ENCODE data around the gene TOM1L1.

DNA sequence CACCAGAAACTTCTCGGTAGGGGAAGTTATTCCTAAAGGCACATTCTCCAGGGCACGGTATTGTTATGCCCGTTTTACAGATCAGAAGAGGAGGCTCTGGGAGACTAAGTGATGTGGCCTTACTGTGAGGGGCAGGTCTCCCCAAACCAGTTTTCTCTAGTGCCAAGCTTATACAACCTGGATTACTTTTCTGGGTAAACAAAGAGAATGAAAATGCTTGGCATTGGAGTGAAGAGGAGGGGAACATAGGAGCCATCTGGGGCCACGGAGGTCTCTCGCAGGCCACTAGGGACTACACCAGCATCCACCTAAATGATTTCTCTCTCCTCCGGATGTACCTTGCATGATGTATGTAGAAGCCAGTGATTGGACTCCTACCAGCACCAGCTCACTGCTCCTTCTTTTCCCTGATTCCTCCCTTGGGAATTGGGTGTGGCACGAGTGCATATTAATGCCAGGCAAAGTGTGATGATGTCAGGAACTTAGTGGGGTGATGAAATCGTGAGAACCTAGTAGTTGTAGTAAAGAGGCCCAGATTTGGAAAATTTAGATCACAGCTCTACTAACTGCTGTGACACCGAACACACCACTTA, 674 bp downstream of the TOM1L1 start:
- no peak for TF ChIP-seq CTCF (IDR thresholded peaks at IDR 0.05; ENCODE audit: insufficient read depth, low read length, poor library complexity, severe bottlenecking)
- TF ChIP-seq EZH2phosphoT487 (conservative IDR thresholded peaks at IDR 0.05; ENCODE audit: low read length), result no peak
